Gastrocnemius medialis (tissue), 4 donors: ENCODE measurements around the gene HFM1. TPM values are rescaled to one million over a fixed set of nuclear protein-coding genes. Genes with fewer than 3 reads are reported as not detected.

Experiments
- ATAC-seq, 2 donors: fragments of 150-250 bp; one replicate each; pipeline ENCODE4 v1.9.1; 2016
- DNase-seq, 2 donors: peaks; one replicate each; pipeline ENCODE4 v3.0.0-alpha.2; 2019
- H3K27ac ChIP-seq, 4 donors: fragments of 200-600 bp; sonication (generic); 1 replicate in 1 of 4; 2 replicates in 3 of 4; pipeline ENCODE4 v1.5.1; 2016 to 2018; ENCODE audit warnings: mild to moderate bottlenecking in 2 of 4, moderate library complexity in 1 of 4
- H3K27me3 ChIP-seq, 3 donors: fragments of 200-600 bp; sonication (generic) in 2 of 3; 1 replicate in 1 of 3; 2 replicates in 2 of 3; pipeline versions ENCODE4 v1.5.1 to v1.6.0; 2016 to 2019; ENCODE audit warnings: mild to moderate bottlenecking in 1 of 3, moderate library complexity in 1 of 3
- H3K36me3 ChIP-seq, 2 donors: fragments of 200-600 bp; sonication (generic) in 1 of 2; one replicate each; pipeline ENCODE4 v1.5.1; 2017 to 2018
- H3K4me1 ChIP-seq, 2 donors: fragments of 200-600 bp; sonication (generic) in 1 of 2; one replicate each; pipeline ENCODE4 v1.5.1; 2016 to 2017; ENCODE audit warnings: mild to moderate bottlenecking in 2 of 2
- H3K4me3 ChIP-seq, 4 donors: fragments of 200-600 bp; sonication (generic) in 3 of 4; 1 replicate in 1 of 4; 2 replicates in 3 of 4; pipeline ENCODE4 v1.5.1; 2016 to 2019; ENCODE audit warnings: mild to moderate bottlenecking in 2 of 4
- H3K9me3 ChIP-seq, 3 donors: fragments of 200-600 bp; sonication (generic) in 2 of 3; 1 replicate in 1 of 3; 2 replicates in 2 of 3; pipeline ENCODE4 v1.5.1; 2016 to 2019
- POLR2A ChIP-seq, 2 donors: fragments of 450-650 bp; IDR thresholded peaks; one replicate each; pipeline ENCODE4 v1.6.1; 2017; ENCODE audit warnings: antibody characterized with exemption in 2 of 2, mild to moderate bottlenecking in 2 of 2, moderate library complexity in 2 of 2
- in situ Hi-C, 4 donors: fragments of 200-750 bp; cut with MboI; loops; one replicate each; pipeline versions ENCODE4 v1.15.0 to v1.8.0; 2017; ENCODE audit warnings: low sequenced_read_pairs in 4 of 4
- intact Hi-C: fragments of 100-400 bp; cut with DNase I; formaldehyde crosslinking; loops from one replicate; pipeline ENCODE4 v1.15.1; 2023; ENCODE audit warnings: low total_unique reads
- total RNA-seq, 4 donors: library from RNA; depleted of rRNA; stranded (reverse); fragments of >200 nt; gene quantifications; one replicate each; pipeline versions ENCODE4 v1.1.0 to v1.2.3, GENCODE V29; 2016
- TF ChIP-seq, protein P1 (sequence below), 5 experiments: fragments of 450-650 bp in 3 of 5; fragments of 200-600 bp in 2 of 5; sonication (generic) in 2 of 5; IDR thresholded peaks in 4 of 5; conservative IDR thresholded peaks in 1 of 5; 1 replicate in 4 of 5; 2 replicates in 1 of 5; pipeline ENCODE4 v1.5.1; 2016 to 2019; ENCODE audit warnings: antibody characterized with exemption in 5 of 5, mild to moderate bottlenecking in 3 of 5, moderate library complexity in 3 of 5

HFM1 gene
- total RNA-seq, 4 donors from 2014 or later = 0.58 to 1.9 (median 1.4) TPM

DNA sequence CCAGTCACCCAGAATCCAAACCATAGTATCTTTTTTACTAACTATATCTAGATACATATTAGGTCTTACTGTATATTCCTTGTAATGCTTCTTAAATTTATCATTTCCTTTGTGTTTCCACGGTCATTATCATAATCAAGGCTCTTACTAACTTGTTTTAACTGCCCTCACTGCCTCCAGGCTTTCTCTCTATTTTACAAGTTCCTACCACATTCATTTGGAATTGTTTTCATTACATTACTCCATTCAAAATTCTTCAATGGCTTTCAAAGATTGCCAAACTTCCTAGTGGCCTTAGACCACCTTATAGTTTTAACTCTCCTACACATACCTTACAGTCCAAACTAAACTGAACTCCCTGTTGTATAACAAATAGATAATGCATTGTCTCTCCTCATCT lies 6.3 kb downstream of the HFM1 start:
- Histone ChIP-seq H3K36me3 (no peaks in the 10 kb centered on the region), H3K27ac (no peak overlapping the region), H3K27me3 (no peaks in the 10 kb centered on the region), H3K9me3 (no peaks in the 10 kb centered on the region), H3K4me1 (peaks cover 0 to 5% of the 10 kb centered on the region in 2 donors), H3K4me3 (no peak overlapping the region)
- ATAC-seq (no peak), DNase-seq (no peak)
- in situ Hi-C loops (no loop called here), intact Hi-C loops (no loop called here)
- TF ChIP-seq POLR2A (IDR thresholded peaks at IDR 0.05) = no peak
- TF ChIP-seq, protein P1, sequence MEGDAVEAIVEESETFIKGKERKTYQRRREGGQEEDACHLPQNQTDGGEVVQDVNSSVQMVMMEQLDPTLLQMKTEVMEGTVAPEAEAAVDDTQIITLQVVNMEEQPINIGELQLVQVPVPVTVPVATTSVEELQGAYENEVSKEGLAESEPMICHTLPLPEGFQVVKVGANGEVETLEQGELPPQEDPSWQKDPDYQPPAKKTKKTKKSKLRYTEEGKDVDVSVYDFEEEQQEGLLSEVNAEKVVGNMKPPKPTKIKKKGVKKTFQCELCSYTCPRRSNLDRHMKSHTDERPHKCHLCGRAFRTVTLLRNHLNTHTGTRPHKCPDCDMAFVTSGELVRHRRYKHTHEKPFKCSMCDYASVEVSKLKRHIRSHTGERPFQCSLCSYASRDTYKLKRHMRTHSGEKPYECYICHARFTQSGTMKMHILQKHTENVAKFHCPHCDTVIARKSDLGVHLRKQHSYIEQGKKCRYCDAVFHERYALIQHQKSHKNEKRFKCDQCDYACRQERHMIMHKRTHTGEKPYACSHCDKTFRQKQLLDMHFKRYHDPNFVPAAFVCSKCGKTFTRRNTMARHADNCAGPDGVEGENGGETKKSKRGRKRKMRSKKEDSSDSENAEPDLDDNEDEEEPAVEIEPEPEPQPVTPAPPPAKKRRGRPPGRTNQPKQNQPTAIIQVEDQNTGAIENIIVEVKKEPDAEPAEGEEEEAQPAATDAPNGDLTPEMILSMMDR (IDR thresholded peaks at IDR 0.05 in 4 of 5, conservative IDR thresholded peaks at IDR 0.05 in 1 of 5) = no peak

DNA sequence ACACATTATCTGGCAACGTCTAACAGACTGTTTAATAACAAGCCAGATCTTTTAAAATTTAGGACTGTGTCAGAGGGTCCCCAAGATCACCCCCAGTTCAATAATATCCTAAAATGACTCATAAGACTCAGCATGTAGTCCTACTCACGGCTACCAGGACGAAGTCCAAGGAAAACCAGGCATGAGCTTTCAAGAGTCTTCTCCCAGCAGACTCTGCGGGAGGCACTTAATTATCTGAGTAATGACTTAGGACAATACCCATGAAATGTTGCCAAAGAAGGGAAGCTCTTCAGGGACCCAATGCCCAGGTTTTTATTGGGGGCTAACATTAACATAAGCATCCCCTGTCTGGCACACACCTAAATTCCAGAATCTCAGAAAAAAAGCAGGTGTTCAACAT lies 7.0 kb downstream of the HFM1 start:
- H3K4me1 ChIP-seq = peaks cover 0 to 5% of the 10 kb centered on the region in 2 donors
- in situ Hi-C loops = no loop called here
- no peak overlapping the region for H3K27ac ChIP-seq
- no peaks in the 10 kb centered on the region for H3K9me3 ChIP-seq
- DNase-seq (no peak), ATAC-seq (no peak)
- no peak for TF ChIP-seq POLR2A (IDR thresholded peaks at IDR 0.05)
- intact Hi-C loops = no loop called here
- H3K27me3 ChIP-seq = no peaks in the 10 kb centered on the region
- no peak overlapping the region for H3K4me3 ChIP-seq
- no peaks in the 10 kb centered on the region for H3K36me3 ChIP-seq

DNA sequence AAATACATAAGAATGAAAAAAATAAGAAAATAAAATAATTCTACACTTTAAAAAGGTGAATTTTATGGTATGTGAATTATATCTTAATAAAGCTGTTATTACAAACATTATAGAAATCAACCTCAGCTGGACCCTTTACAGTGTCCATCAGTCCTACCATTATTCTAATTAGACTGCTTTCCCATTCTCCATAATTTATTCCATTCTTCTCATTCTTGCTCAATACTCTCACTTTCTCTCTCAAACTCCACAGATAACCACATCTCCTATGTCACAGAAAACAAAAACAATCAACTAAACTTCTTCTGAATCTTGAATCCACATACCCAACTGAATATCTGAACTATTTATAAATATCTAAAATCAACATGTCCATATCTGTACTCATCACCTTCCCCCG lies 11.6 kb downstream of the HFM1 start:
- H3K27me3 ChIP-seq = no peaks in the 10 kb centered on the region
- no peak overlapping the region for H3K27ac ChIP-seq
- H3K4me1 ChIP-seq = peaks cover 0 to 5% of the 10 kb centered on the region in 2 donors
- in situ Hi-C loops (no loop called here), intact Hi-C loops (no loop called here)
- H3K9me3 ChIP-seq = no peaks in the 10 kb centered on the region
- DNase-seq (no peak), ATAC-seq (no peak)
- no peak for TF ChIP-seq POLR2A (IDR thresholded peaks at IDR 0.05)
- TF ChIP-seq, protein P1 (IDR thresholded peaks at IDR 0.05 in 4 of 5, conservative IDR thresholded peaks at IDR 0.05 in 1 of 5) = no peak
- no peak overlapping the region for H3K4me3 ChIP-seq
- H3K36me3 ChIP-seq = no peaks in the 10 kb centered on the region

DNA sequence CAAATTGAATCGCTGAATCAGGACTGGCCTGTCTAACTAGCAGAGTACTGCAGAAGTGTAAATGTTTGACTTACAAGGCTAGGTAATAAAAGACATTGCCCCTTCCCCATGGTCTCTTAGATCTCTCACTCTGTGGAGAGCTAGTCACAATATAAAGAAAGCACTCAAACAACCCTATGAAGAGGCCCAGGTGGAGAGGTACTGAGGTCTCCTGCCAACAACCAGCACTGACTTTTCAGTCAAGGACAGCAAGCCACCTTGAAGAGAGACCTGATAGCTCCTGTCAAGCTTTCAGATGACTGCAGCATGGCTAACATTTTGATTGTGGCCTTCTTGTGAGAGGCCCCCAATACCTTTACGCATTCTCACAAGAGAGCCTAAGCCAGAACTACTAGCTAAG lies 18.5 kb downstream of the HFM1 start:
- H3K4me3 ChIP-seq = no peak overlapping the region
- TF ChIP-seq POLR2A (IDR thresholded peaks at IDR 0.05) = no peak
- TF ChIP-seq, protein P1 (IDR thresholded peaks at IDR 0.05 in 4 of 5, conservative IDR thresholded peaks at IDR 0.05 in 1 of 5) = no peak
- no peak for DNase-seq
- intact Hi-C loops = no loop called here
- H3K27ac ChIP-seq = no peak overlapping the region
- no peaks in the 10 kb centered on the region for H3K27me3 ChIP-seq
- H3K4me1 ChIP-seq = no peaks in the 10 kb centered on the region
- no peaks in the 10 kb centered on the region for H3K9me3 ChIP-seq
- ATAC-seq = no peak
- in situ Hi-C loops = no loop called here
- no peaks in the 10 kb centered on the region for H3K36me3 ChIP-seq

DNA sequence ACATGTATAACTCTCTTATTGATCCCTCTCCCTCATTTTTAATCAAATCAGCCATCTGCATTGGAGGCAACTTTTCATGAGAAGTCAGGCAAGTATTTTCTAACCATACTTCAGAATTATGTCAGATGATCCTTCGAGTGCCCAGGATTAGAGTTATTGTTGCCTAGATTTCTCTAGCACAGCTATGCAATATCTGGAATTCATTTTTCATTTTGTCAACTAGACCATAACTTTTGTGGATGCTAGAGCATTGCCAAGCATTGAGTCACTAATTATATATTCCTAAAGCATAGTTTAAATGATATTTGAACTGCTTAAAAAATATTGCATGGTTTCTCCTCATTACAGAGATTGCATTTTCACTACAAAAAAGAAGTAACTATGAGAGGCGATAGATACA lies 21.2 kb downstream of the HFM1 start:
- H3K36me3 ChIP-seq = no peaks in the 10 kb centered on the region
- no peak overlapping the region for H3K4me3 ChIP-seq
- DNase-seq (no peak), ATAC-seq (no peak)
- intact Hi-C loops (no loop called here), in situ Hi-C loops (no loop called here)
- H3K9me3 ChIP-seq = no peaks in the 10 kb centered on the region
- H3K27me3 ChIP-seq = no peaks in the 10 kb centered on the region
- H3K4me1 ChIP-seq = no peaks in the 10 kb centered on the region
- H3K27ac ChIP-seq = no peak overlapping the region
- TF ChIP-seq POLR2A (IDR thresholded peaks at IDR 0.05) = no peak
- TF ChIP-seq, protein P1 (IDR thresholded peaks at IDR 0.05 in 4 of 5, conservative IDR thresholded peaks at IDR 0.05 in 1 of 5) = no peak
